OCI-LY1 (cell line): ENCODE measurements around the gene KIRREL3.

Source experiments
- EZH2 ChIP-seq: fragments of 200-600 bp; sonication (generic), shearing (Covaris generic); IDR thresholded peaks from 2 replicates; pipeline ENCODE4 v1.8.0; 2017; ENCODE audit warnings: borderline replicate concordance, mixed run types, mild to moderate bottlenecking, antibody characterized with exemption, low read length, moderate library complexity, mixed read lengths
- TF ChIP-seq, protein P1 (sequence below): fragments of 200-600 bp; sonication (generic), shearing (Covaris generic); IDR thresholded peaks from 2 replicates; pipeline ENCODE4 v1.5.1; 2017; ENCODE audit warnings: mild to moderate bottlenecking, antibody characterized with exemption, low read length, moderate library complexity, mixed read lengths

DNA sequence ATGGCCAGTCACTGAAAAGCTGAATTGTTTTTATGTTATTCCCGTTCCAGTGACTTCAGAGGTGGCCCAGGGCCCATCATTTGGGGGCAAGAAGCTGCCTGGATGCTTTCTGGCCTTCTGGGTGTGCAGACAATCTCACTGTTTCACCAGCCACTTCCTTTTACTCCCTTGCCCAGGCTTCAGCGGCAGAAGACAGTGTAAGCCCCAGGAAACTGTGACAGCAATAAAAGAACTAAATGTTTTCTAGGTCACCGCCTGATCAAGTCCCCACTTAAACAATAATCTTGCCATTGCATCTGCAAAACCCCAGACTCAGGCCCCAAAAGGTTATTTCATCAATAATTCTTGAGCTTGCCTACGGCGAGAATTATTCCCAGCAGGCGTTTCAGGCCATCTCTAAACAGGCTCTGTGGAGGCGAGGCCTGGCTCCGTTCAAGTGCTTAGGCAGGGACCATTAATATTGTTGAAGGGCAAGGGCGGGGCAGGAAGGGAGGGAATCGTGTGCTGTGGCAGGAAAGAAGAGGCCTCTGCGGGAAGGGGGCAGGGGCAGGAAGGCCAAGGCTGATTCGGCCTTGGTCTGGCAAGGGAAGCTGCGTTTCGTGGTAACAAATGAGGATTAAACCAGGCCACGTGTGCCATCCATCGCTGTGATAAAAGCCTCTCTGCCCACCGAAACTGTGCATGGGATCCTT lies 252.3 kb downstream of the KIRREL3 start:
- TF ChIP-seq, protein P1, sequence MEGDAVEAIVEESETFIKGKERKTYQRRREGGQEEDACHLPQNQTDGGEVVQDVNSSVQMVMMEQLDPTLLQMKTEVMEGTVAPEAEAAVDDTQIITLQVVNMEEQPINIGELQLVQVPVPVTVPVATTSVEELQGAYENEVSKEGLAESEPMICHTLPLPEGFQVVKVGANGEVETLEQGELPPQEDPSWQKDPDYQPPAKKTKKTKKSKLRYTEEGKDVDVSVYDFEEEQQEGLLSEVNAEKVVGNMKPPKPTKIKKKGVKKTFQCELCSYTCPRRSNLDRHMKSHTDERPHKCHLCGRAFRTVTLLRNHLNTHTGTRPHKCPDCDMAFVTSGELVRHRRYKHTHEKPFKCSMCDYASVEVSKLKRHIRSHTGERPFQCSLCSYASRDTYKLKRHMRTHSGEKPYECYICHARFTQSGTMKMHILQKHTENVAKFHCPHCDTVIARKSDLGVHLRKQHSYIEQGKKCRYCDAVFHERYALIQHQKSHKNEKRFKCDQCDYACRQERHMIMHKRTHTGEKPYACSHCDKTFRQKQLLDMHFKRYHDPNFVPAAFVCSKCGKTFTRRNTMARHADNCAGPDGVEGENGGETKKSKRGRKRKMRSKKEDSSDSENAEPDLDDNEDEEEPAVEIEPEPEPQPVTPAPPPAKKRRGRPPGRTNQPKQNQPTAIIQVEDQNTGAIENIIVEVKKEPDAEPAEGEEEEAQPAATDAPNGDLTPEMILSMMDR, result no peak
- no peak for TF ChIP-seq EZH2
